HG03039 (cell line): ENCODE data around the gene ARHGDIA.

Experiments used
- ATAC-seq: cut with Tn5 transposase; IDR thresholded peaks from one replicate; pipeline ENCODE4 v1.9.1; 2021; ENCODE audit warnings: mild to moderate bottlenecking, moderate library complexity; ENCODE audit not compliant: unreplicated experiment

The ARHGDIA gene

DNA sequence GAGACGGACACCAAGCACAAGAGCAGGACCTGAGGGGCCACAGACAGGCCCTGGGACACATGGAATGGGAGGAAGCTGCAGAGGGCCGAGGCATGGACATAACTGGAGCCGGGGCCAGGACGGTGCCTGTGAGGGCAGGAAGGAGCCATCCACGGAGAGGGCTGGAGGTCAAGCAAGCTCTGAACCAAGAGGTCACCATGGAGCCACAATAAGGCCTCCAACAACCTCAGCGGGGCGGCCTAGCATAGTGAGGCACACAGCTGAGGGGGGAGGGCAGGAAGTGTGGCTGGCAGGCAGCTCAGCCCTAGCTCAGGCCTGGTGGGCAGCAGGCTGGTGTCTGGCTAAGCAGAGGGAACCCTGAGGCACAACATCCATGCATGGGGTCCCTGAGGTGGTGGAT lies 42.5 kb downstream of the ARHGDIA start:
- no peak for ATAC-seq

DNA sequence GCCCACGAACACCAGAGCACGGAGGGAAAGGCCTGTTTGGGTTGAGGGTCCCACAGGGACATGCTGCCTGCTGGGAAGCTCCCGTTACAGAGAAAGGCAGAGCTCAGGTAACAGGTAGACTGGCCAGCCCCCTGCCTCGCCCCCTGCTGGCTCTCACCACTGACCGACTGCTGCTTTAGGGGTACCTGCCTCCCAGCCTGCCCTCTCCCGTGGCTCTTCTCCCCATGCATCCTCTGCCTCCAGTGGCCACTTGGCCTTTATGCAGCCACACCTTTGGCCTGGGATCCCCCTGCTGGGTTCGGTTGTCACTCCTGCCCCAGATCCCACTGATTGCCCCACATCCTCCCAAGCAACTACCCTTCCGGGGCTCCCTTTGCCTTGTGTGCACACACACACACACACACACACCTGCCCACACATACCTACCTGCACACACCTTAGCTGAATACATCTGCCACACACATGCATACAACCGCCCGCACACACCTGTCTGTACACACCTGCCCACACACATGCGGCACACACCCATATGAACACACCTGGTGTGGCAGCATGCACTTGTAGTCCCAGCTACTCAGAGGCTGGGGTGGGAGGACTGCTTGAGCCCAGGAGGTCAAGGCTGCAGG lies 45.2 kb downstream of the ARHGDIA start:
- ATAC-seq, result no peak

DNA sequence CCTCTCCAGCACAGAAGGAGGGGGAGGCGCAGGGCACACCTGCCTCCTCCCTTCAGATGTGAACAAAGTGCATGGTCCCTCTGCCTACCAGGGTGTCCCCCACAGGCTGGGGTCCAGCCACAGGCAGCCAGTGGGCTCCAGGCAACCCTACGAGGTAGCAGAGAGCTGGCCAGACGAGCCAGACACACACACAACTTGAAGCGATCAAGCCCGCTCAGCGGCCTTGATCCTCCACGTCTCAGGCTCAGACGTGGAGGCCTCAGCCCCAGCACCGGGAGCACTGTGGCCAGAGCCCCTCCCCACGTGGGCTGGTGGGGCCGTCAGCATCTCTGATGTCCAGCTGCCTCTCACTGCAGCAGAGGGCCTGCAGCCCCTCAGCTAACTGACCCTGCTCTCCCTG lies 46.5 kb downstream of the ARHGDIA start:
- ATAC-seq, result no peak

DNA sequence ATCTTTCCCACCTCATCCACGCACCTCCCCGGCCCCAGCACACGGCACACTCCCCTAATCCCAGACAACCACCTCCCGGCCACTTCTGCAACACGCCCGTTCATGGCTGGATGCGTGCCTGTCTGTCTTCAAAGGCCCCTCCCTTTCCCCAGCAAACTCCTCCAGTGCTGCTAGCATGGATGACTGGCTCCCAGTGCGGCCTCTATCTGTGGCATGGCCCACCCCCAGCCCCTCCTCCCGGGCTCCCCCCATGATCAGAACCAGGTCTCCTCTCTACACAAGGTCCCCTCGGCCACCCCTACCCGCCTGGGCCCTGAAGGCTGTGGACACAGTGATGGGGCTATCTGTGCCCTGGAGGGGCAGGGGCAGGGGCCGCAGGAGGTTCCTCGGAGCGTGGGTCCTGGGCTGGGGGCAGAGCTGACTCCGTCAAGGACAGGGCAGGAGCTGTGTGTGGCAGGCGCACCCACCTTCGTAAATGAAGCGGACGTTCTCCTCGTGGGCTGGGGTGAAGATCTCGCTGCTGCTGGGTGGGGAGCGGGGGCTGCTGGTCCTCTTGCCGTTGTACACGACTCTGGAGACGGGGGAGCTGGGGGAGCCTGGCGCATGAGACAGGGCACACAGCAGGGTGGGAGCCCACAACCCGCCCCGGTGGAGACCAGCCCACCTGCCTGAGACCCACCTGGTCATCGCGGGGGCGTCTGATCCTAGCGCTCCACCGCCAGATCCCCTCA lies 47.2 kb downstream of the ARHGDIA start:
- ATAC-seq, result no peak

DNA sequence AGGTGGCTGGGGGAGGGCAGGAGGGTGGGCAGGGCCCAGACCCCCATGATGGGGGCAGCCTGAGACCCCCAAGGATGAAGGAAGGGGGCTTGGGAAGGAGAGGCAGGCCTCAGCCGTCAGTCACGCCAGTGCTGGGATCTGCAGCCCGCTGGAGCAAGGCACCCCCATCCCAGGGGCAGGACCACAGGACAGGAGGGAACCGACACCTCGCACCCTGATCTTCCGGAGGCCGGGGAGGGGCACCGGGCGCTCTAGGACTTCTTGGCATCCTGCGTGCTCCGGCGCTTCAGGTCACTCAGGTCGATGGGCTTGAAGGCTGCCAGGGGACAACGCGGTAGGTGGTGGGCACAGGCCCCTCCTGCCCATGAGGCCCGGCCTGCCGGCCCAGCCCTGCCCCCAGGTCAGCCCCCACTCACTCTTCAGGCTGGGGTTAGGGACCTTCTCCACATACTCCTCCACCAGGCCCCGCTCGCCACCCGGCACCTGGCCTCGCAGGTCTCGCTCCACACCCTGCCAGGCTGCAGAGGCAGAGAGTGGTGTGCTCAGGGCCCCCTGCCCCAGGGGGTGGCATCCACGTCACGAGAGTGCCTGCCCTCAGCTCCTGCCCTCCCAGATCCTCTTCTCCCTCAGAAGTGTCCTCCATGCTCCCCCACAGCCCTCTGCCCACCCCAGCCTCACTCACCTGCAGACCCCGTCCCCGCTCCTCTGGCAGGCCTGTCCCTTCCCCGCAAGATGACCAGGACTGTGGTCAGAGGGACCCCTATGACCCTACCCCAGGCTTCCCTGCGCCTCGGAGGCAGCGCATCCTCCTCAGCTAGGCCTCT lies 47.9 kb downstream of the ARHGDIA start:
- no peak for ATAC-seq

DNA sequence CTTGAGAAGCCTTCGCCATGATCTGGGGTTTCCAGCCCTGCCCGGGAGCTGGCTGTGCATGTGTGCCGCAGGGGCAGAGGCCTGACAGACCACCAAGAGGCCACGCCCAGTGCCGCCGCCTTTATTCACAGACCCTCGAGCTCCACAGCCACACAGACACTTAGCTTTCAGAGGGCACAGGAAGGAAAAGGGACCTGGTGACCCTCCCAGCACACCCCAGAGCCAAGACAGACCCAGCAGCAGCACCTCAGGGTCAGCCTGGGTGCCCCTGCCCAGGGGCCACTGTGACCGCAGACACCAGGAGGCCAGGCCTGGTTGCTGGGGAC lies 48.9 kb downstream of the ARHGDIA start:
- ATAC-seq, result no peak

DNA sequence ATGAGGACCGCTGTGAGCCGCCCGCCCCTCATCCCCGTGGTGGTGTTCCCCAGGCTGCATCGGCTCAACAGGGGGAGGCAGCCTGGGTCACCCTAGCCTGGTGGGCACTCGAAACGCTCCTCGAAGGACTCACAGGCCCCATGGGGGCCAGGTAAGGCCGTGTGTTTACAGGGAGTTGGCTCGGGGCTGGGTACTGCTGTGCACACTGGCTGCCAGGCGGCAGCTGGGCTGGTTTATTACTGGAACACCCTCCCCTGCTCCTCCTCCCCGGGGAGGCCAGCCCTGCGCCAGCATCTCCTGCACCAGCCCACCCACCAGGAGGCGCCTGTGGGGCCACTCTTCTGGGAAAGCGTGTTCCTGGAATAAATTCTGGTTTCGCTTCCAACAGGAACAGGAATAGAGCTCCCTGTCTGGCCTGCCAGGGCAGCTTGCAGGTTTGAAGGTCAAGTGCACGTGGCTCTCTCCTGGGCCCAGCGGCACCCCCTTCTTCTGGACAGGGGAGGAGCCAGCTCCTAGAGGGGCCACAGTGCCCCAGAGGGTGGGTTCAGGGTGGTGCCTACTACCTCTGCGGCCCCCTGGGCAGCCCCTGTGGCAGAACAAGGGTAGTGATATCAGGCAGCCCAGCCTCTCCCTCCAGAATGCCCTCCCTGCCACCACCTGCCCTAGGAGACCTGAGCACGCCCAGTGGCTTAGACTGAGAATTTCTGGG lies 49.4 kb downstream of the ARHGDIA start:
- ATAC-seq, result no peak

DNA sequence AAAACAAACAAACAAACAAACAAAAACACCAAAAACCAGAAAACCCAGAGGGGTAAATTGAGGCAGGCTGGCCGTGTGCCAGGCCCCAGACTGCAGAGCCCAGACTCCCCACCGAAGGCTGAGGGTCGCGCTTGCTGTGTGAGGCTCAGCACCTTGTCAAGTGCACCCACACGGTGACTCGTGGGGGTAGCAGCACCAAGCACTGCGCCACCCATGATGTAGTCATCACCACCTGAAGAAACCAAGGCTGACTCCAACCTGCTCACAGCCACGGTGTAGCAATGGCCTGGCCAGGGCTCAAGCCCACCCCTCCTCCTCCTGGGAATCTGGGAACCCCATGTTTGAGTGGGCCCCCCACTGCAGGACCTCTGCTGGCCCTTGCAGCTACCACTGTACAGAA lies 50.0 kb downstream of the ARHGDIA start:
- no peak for ATAC-seq

DNA sequence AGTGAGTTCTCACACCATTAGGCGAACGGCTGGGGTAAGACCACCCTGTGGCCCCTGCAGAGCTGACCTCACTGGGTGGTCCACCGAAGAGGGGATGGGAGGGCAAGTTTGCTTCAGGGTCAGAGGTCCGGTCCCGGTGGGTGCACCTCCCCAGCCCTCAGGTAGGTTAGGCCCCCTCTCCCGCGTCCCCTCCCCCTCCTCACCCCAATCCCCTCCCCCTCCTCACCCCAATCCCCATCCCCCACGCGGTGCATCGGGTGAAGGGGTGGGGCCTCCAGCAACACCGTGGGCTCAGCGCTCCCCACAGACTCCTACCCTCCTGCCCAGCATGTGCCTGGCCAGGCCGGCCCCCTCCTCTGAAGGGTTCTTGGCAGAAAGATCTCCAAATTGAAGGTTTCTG lies 51.4 kb downstream of the ARHGDIA start:
- no peak for ATAC-seq

DNA sequence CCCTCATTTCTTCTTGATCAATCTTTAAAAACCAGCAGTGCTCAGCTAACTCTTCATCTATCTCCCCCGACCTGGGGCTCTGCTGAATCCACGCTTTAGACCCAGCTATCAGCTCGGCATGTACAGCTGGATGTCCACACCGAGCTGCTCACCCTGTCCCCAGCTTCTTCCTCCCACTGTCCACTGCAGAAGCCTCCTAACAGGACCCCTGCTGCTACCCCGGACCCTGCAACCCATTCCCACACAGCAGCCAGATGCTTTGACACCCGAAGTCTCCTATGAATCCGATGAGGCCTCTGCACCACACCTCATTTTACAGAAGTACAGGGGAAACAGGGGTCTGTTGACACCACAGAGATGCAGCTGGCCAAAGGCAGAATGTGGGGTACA lies 53.4 kb downstream of the ARHGDIA start:
- ATAC-seq, result no peak
